SK-N-SH treated with all-trans-retinoic acid at 6 μM for 48 hours (cell line): Measurements from ENCODE around the gene ACP2.

Experiments
- BACH2 ChIP-seq: fragments of 250-450 bp; sonication (Bioruptor Pico); IDR thresholded peaks from 2 replicates; pipeline ENCODE4 v1.9.0; 2021; ENCODE audit warnings: mild to moderate bottlenecking, borderline replicate concordance
- ESRRG ChIP-seq: fragments of 250-450 bp; sonication (Bioruptor Pico); IDR thresholded peaks from 2 replicates; pipeline ENCODE4 v1.6.1; 2021; ENCODE audit warnings: mild to moderate bottlenecking
- ISL1 ChIP-seq: fragments of 250-450 bp; sonication (Bioruptor Pico); IDR thresholded peaks from 2 replicates; pipeline ENCODE4 v2.1.2; 2022; ENCODE audit warnings: mild to moderate bottlenecking, moderate library complexity
- OSR1 ChIP-seq: fragments of 250-450 bp; sonication (Bioruptor Pico); IDR thresholded peaks from 2 replicates; pipeline ENCODE4 v1.8.0; 2022; ENCODE audit warnings: moderate library complexity, mild to moderate bottlenecking, inconsistent platforms
- RARB ChIP-seq: fragments of 250-450 bp; sonication (Bioruptor Pico); IDR thresholded peaks from 2 replicates; pipeline ENCODE4 v1.8.0; 2021; ENCODE audit warnings: mild to moderate bottlenecking, moderate library complexity
- TCF4 ChIP-seq: fragments of 250-450 bp; sonication (Bioruptor Pico); IDR thresholded peaks from 2 replicates; pipeline ENCODE4 v1.8.0; 2021; ENCODE audit warnings: mild to moderate bottlenecking, moderate library complexity, borderline replicate concordance
- ZC3H10 ChIP-seq: fragments of 250-450 bp; sonication (Bioruptor Pico); IDR thresholded peaks from 2 replicates; pipeline ENCODE4 v1.5.1; 2021; ENCODE audit warnings: mild to moderate bottlenecking, moderate library complexity
- ZFP3 ChIP-seq: fragments of 250-450 bp; sonication (Bioruptor Pico); IDR thresholded peaks from 2 replicates; pipeline ENCODE4 v1.5.0; 2020; ENCODE audit warnings: mild to moderate bottlenecking, moderate library complexity
- ZFP30 ChIP-seq: fragments of 450-650 bp; formaldehyde crosslinking; IDR thresholded peaks from 2 replicates; pipeline ENCODE4 v1.5.0; 2022; ENCODE audit warnings: mild to moderate bottlenecking, moderate library complexity
- ZNF70 ChIP-seq: fragments of 450-650 bp; formaldehyde crosslinking; IDR thresholded peaks from 2 replicates; pipeline ENCODE4 v1.5.0; 2020; ENCODE audit warnings: mild to moderate bottlenecking, moderate library complexity
- TF ChIP-seq, protein P1 (sequence below): fragments of 250-450 bp; sonication (Bioruptor Pico); IDR thresholded peaks from 2 replicates; pipeline ENCODE4 v1.8.0; 2020; ENCODE audit warnings: mild to moderate bottlenecking, moderate library complexity, borderline replicate concordance
- TF ChIP-seq, protein P2 (sequence below): fragments of 250-450 bp; sonication (Bioruptor Pico); IDR thresholded peaks from 2 replicates; pipeline ENCODE4 v1.5.1; 2020; ENCODE audit warnings: low read depth, mild to moderate bottlenecking, moderate library complexity
- TF ChIP-seq, protein P3 (sequence below): fragments of 250-450 bp; sonication (Bioruptor Pico); IDR thresholded peaks from 2 replicates; pipeline ENCODE4 v1.5.1; 2021; ENCODE audit warnings: mild to moderate bottlenecking, moderate library complexity

DNA sequence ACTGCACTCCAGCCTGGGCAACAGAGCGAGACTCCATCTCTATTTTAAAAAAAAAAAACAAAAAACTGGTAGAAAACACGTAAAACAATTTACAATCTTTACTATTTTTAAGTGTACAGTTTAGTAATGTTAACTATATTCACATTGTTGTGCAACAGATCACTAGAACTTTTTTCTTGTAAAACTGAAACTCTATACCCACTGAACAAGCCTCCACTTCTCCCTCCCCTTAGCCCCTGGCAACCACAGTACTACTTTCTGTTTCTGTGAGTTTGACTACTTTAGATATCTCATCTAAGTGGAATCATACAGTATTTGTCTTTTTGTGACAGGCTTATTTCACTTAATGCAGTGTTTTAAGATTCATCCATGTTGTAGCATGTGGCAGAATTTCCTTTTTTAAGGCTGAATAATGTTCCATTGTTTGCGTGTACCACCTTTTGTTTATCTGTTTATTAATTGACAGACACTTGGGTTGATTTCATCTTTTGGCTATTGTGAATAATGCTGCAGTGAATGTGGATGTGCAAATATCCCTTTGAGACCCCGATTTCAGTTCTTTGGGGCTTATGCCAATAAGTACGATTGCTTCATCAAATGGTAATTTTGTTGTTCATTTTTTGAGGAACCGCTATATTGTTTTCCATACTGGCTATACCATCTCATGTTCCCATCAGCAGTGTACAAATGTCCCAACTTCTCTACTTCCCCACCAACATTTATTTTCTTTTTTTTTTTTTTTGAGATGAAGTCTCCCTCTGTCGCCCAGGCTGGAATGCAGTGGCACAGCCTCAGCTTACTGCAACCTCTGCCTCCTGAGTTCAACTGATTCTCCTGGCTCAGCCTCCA is 22.8 kb downstream of the ACP2 start:
- TF ChIP-seq, protein P1, sequence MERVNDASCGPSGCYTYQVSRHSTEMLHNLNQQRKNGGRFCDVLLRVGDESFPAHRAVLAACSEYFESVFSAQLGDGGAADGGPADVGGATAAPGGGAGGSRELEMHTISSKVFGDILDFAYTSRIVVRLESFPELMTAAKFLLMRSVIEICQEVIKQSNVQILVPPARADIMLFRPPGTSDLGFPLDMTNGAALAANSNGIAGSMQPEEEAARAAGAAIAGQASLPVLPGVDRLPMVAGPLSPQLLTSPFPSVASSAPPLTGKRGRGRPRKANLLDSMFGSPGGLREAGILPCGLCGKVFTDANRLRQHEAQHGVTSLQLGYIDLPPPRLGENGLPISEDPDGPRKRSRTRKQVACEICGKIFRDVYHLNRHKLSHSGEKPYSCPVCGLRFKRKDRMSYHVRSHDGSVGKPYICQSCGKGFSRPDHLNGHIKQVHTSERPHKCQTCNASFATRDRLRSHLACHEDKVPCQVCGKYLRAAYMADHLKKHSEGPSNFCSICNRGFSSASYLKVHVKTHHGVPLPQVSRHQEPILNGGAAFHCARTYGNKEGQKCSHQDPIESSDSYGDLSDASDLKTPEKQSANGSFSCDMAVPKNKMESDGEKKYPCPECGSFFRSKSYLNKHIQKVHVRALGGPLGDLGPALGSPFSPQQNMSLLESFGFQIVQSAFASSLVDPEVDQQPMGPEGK = no peak
- TF ChIP-seq, protein P2, sequence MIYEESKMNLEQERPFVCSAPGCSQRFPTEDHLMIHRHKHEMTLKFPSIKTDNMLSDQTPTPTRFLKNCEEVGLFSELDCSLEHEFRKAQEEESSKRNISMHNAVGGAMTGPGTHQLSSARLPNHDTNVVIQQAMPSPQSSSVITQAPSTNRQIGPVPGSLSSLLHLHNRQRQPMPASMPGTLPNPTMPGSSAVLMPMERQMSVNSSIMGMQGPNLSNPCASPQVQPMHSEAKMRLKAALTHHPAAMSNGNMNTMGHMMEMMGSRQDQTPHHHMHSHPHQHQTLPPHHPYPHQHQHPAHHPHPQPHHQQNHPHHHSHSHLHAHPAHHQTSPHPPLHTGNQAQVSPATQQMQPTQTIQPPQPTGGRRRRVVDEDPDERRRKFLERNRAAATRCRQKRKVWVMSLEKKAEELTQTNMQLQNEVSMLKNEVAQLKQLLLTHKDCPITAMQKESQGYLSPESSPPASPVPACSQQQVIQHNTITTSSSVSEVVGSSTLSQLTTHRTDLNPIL (CRISPR knock-in tag) = no peak
- TF ChIP-seq ZFP30 (no peak), ZFP3 (no peak), BACH2 (CRISPR knock-in tag) (no peak), ZNF70 (CRISPR knock-in tag) (no peak), OSR1 (CRISPR knock-in tag) (no peak), ESRRG (CRISPR knock-in tag) (no peak), TCF4 (CRISPR knock-in tag) (no peak), ZC3H10 (CRISPR knock-in tag) (no peak), ISL1 (CRISPR knock-in tag) (no peak), RARB (CRISPR knock-in tag) (no peak)
- TF ChIP-seq, protein P3, sequence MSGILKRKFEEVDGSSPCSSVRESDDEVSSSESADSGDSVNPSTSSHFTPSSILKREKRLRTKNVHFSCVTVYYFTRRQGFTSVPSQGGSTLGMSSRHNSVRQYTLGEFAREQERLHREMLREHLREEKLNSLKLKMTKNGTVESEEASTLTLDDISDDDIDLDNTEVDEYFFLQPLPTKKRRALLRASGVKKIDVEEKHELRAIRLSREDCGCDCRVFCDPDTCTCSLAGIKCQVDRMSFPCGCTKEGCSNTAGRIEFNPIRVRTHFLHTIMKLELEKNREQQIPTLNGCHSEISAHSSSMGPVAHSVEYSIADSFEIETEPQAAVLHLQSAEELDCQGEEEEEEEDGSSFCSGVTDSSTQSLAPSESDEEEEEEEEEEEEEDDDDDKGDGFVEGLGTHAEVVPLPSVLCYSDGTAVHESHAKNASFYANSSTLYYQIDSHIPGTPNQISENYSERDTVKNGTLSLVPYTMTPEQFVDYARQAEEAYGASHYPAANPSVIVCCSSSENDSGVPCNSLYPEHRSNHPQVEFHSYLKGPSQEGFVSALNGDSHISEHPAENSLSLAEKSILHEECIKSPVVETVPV (CRISPR knock-in tag) = no peak
